CD14-positive monocyte (primary cell): Measurements from ENCODE around the gene C20orf144. TPM values are rescaled to one million over a fixed set of nuclear protein-coding genes. Genes with fewer than 3 reads are reported as not detected.

Experiments
- DNase-seq, 3 donors: peaks; one replicate each; pipeline ENCODE4 v3.0.0-alpha.2; 2011 to 2022
- H2AFZ ChIP-seq: 2 replicates; pipeline ENCODE4 v1.6.0; 2012; ENCODE audit warnings: mild to moderate bottlenecking, low read depth, low read length, inconsistent platforms; ENCODE audit not compliant: insufficient read depth, poor library complexity, severe bottlenecking
- H3K27ac ChIP-seq, 2 donors: 1 replicate in 1 of 2; 2 replicates in 1 of 2; pipeline ENCODE4 v1.5.1; 2012 to 2013; ENCODE audit warnings: low read length in 2 of 2, control low read depth in 1 of 2, inconsistent platforms in 1 of 2, low read depth in 1 of 2, mild to moderate bottlenecking in 1 of 2
- H3K27me3 ChIP-seq, 2 donors: one replicate each; pipeline versions ENCODE4 v1.6.0 to v1.6.1; 2011 to 2013; ENCODE audit warnings: low read length in 2 of 2; ENCODE audit not compliant: control insufficient read depth in 2 of 2, insufficient read depth in 2 of 2
- H3K36me3 ChIP-seq, 2 donors: replicated peaks in 1 of 2; 1 replicate in 1 of 2; 2 replicates in 1 of 2; pipeline versions ENCODE4 v1.5.1 to v1.6.1; 2012 to 2013; ENCODE audit warnings: low read length in 2 of 2, control low read depth in 1 of 2, inconsistent platforms in 1 of 2, mild to moderate bottlenecking in 1 of 2; ENCODE audit not compliant: insufficient read depth in 2 of 2, control insufficient read depth in 1 of 2
- H3K4me1 ChIP-seq, 2 donors: 1 replicate in 1 of 2; 2 replicates in 1 of 2; pipeline versions ENCODE4 v1.5.1 to v1.6.1; 2012 to 2013; ENCODE audit warnings: low read length in 2 of 2, control low read depth in 1 of 2, inconsistent platforms in 1 of 2, mild to moderate bottlenecking in 1 of 2, moderate library complexity in 1 of 2; ENCODE audit not compliant: insufficient read depth in 2 of 2, control insufficient read depth in 1 of 2
- H3K4me2 ChIP-seq: replicated peaks from 2 replicates; pipeline ENCODE3; 2012; ENCODE audit warnings: low read length, moderate library complexity, mild to moderate bottlenecking; ENCODE audit not compliant: poor library complexity, severe bottlenecking; ENCODE audit errors: extremely low read depth
- H3K4me3 ChIP-seq, 3 experiments: fragments of 200-600 bp in 1 of 3; sonication (generic) in 1 of 3; replicated peaks in 1 of 3; 1 replicate in 2 of 3; 2 replicates in 1 of 3; pipeline ENCODE4 v1.5.1; 2011 to 2013; ENCODE audit warnings: low read length in 3 of 3, mild to moderate bottlenecking in 3 of 3, control low read depth in 2 of 3, low read depth in 2 of 3, inconsistent platforms in 1 of 3, moderate library complexity in 1 of 3
- H3K79me2 ChIP-seq: 2 replicates; pipeline ENCODE4 v1.6.0; 2012; ENCODE audit warnings: mild to moderate bottlenecking, control low read depth, inconsistent platforms, low read length, moderate library complexity; ENCODE audit not compliant: insufficient read depth
- H3K9ac ChIP-seq: 2 replicates; pipeline ENCODE4 v1.6.0; 2017; ENCODE audit warnings: low read length, mild to moderate bottlenecking; ENCODE audit not compliant: insufficient read depth, poor library complexity, severe bottlenecking
- H3K9me3 ChIP-seq, 2 donors: replicated peaks in 1 of 2; 1 replicate in 1 of 2; 2 replicates in 1 of 2; pipeline versions ENCODE4 v1.5.1 to v1.6.1; 2012 to 2013; ENCODE audit warnings: low read length in 2 of 2, control low read depth in 1 of 2; ENCODE audit not compliant: control insufficient read depth in 1 of 2, insufficient read depth in 1 of 2
- H4K20me1 ChIP-seq: 2 replicates; pipeline ENCODE4 v1.6.0; 2012; ENCODE audit warnings: mild to moderate bottlenecking, low read length, control low read depth, moderate library complexity; ENCODE audit not compliant: insufficient read depth
- H3K27ac Mint-ChIP-seq, 7 donors: one replicate each; pipeline ENCODE4 v1.8.0; 2020; ENCODE audit warnings: mild to moderate bottlenecking in 7 of 7, mixed read lengths in 7 of 7, moderate library complexity in 6 of 7, inconsistent platforms in 2 of 7
- H3K27me3 Mint-ChIP-seq, 3 donors: one replicate each; pipeline ENCODE4 v1.8.0; 2021 to 2022; ENCODE audit warnings: low read depth in 3 of 3, mild to moderate bottlenecking in 3 of 3, mixed read lengths in 3 of 3, moderate library complexity in 3 of 3, inconsistent platforms in 1 of 3
- H3K36me3 Mint-ChIP-seq, 2 donors: one replicate each; pipeline ENCODE4 v1.8.0; 2020; ENCODE audit warnings: mixed read lengths in 2 of 2, inconsistent platforms in 1 of 2, mild to moderate bottlenecking in 1 of 2
- H3K4me1 Mint-ChIP-seq: one replicate; pipeline ENCODE4 v1.8.0; 2020; ENCODE audit warnings: mild to moderate bottlenecking, mixed read lengths
- H3K4me3 Mint-ChIP-seq, 2 donors: one replicate each; pipeline ENCODE4 v1.8.0; 2020; ENCODE audit warnings: mild to moderate bottlenecking in 2 of 2, mixed read lengths in 2 of 2, moderate library complexity in 1 of 2
- H3K9me3 Mint-ChIP-seq, 7 donors: one replicate each; pipeline ENCODE4 v1.8.0; 2020 to 2022; ENCODE audit warnings: mixed read lengths in 7 of 7, mild to moderate bottlenecking in 6 of 7, moderate library complexity in 6 of 7, inconsistent platforms in 2 of 7
- CTCF ChIP-seq: fragments of 200-600 bp; IDR thresholded peaks from one replicate; pipeline ENCODE4 v1.8.0; 2022; ENCODE audit warnings: antibody characterized with exemption, mild to moderate bottlenecking
- WGBS: methylation state at CpG from one replicate; pipeline ENCODE4 v1.1.5; 2013; ENCODE audit warnings: missing lambda C conversion rate; ENCODE audit not compliant: insufficient coverage; 5-methylcytosine and 5-hydroxymethylcytosine counted together
- intact Hi-C, 2 donors: fragments of 100-400 bp; cut with micrococcal nuclease; formaldehyde crosslinking; loops; one replicate each; pipeline versions ENCODE4 v1.15.0 to v1.15.1; 2023
- polyA minus RNA-seq: library from RNA; depleted of rRNA, polyadenylated mRNA; stranded (reverse); fragments of >200 nt; gene quantifications from 2 replicates; pipeline ENCODE4 v1.2.3, GENCODE V29; 2012
- polyA plus RNA-seq, 3 donors: library from polyadenylated mRNA; depleted of rRNA in 1 of 3; unstranded in 2 of 3; stranded (reverse) in 1 of 3; fragments of 300-500 nt in 2 of 3; fragments of >200 nt in 1 of 3; fragmentation: Illumina TruSeq in 2 of 3; gene quantifications; 1 replicate in 2 of 3; 2 replicates in 1 of 3; pipeline ENCODE4 v1.2.3, GENCODE V29; 2012 to 2021
- total RNA-seq, 12 experiments: library from RNA in 1 of 12; stranded (reverse) in 1 of 12; fragments of 120-200 nt in 1 of 12; gene quantifications; one replicate each; pipeline ENCODE4 v1.2.4 and lab custom pipeline; 2013 to 2026; ENCODE audit warnings: mixed read lengths in 6 of 12, inconsistent platforms in 1 of 12

Gene C20orf144
- 0.10 TPM for total RNA-seq (2013)
- under 1 TPM in 1 of 3 donors, not detected in 2; 0.13 TPM for polyA plus RNA-seq
- polyA minus RNA-seq = 0.28 and 0.32 TPM in 2 replicates
- 0 to 0.23 (median 0.08) reads per million in 11 experiments for total RNA-seq (lab: John Stamatoyannopoulos, UW)

GRCh38 chr20:33662172-33662571 lies at the start of gene C20orf144:
Gene C20orf144, plus strand, starts transcription at chr20:33662327. Its CDS starts 19 bp downstream, at chr20:33662346.
- no peak for TF ChIP-seq CTCF
- no peaks in the 10 kb centered on the region for H3K36me3 ChIP-seq
- no peaks in the 10 kb centered on the region for H3K27me3 ChIP-seq
- peaks cover 0 to 3% (median 0%) of the 10 kb centered on the region in 7 donors for H3K9me3 Mint-ChIP-seq
- peaks cover 26 to 39% of the 10 kb centered on the region in 2 donors for H3K4me1 ChIP-seq
- peak within 1 kb of the TSS; percentile 82 to 91 for H3K4me3 Mint-ChIP-seq
- intact Hi-C loops = loop anchor here (5.0 to 10.0 kb wide), 3 partner anchors 177 to 333 kb away; partner anchors contain the start of gene RALY (in 2 of the 2)
- H3K9me3 ChIP-seq = no peaks in the 10 kb centered on the region
- H3K79me2 ChIP-seq = no peaks in the 10 kb centered on the region
- peak within 1 kb of the TSS in 1 of 2 donors; percentile 78 for H3K27ac ChIP-seq
- H3K9ac ChIP-seq = peak within 1 kb of the TSS; percentile 59
- peaks cover 0 to 5% of the 10 kb centered on the region in 2 donors for H3K36me3 Mint-ChIP-seq
- peaks cover 29% of the 10 kb centered on the region for H3K4me1 Mint-ChIP-seq
- no peak for DNase-seq
- H4K20me1 ChIP-seq = no peaks in the 10 kb centered on the region
- H3K27me3 Mint-ChIP-seq = peaks cover 2 to 3% (median 2%) of the 10 kb centered on the region in 3 donors
- peak within 1 kb of the TSS; percentile 35 to 91 (median 76) for H3K4me3 ChIP-seq
- peak within 1 kb of the TSS; percentile 91 for H3K4me2 ChIP-seq
- peak within 1 kb of the TSS in 3 of 7 donors; percentile 10 to 46 (median 20) for H3K27ac Mint-ChIP-seq
- 100% methylated on average over 4 of the region's 10 CpGs for WGBS
- H2AFZ ChIP-seq = peak within 1 kb of the TSS; percentile 99

- Mint-ChIP-seq H3K4me3 (no peak overlapping the region), H3K9me3 (no peaks in the 10 kb centered on the region), H3K27ac (peak overlapping the region in 1 of 7 donors; percentile 11), H3K4me1 (no peaks in the 10 kb centered on the region), H3K27me3 (peaks cover 0 to 1% (median 0%) of the 10 kb centered on the region in 3 donors), H3K36me3 (peaks cover 49 to 61% of the 10 kb centered on the region in 2 donors)
- intact Hi-C loops = no loop called here
- H3K27ac ChIP-seq = no peak overlapping the region
- H2AFZ ChIP-seq = no peak overlapping the region
- no peaks in the 10 kb centered on the region for H4K20me1 ChIP-seq
- no peaks in the 10 kb centered on the region for H3K9me3 ChIP-seq
- H3K4me2 ChIP-seq = no peak overlapping the region
- no peak for DNase-seq
- no peaks in the 10 kb centered on the region for H3K27me3 ChIP-seq
- H3K79me2 ChIP-seq = no peaks in the 10 kb centered on the region
- no peak overlapping the region for H3K4me3 ChIP-seq
- no peak for TF ChIP-seq CTCF
- 100% methylated on average over 3 of the region's 4 CpGs for WGBS
- no peak overlapping the region for H3K9ac ChIP-seq
- no peaks in the 10 kb centered on the region for H3K4me1 ChIP-seq
- H3K36me3 ChIP-seq = peaks cover 25 to 66% of the 10 kb centered on the region in 2 donors
These were observed 40.3 kb upstream of the C20orf144 start for GRCh38 chr20:33621717-33622400.
